Activated T-helper 1 cell treated with Interleukin-2 at 50 U/mL for 16 hours (primary cell): ENCODE data around the gene POLR2M.

ENCODE experiments used
- DNase-seq: peaks from one replicate; pipeline ENCODE4 v3.0.0-alpha.2; 2020; ENCODE audit warnings: low read depth

Gene POLR2M

GRCh38 chr15:57706405-57707209 is at the start of gene POLR2M:
TSS of gene POLR2M (plus strand) at chr15:57706714. CDS start at chr15:57706843, 129 bp downstream.
- peak; percentile 81 for DNase-seq

DNA sequence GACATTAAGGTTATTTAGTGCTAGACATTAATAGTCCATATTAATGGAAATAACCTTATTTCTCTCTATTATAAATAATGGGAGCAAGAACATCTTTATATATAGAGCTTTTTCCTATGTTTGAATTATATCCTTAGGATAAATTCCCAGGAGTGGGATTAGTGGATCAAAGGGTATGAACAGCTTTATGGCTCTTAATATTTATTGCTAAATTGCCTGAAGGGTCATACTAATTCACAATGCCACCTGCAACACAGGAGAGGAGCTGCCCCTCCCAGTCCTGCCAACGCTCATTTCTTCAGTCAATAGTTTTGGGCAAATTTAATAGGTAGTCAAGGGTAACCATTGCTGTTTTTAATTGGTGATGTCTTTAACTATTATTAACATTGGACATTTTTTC is 48.9 kb upstream of the POLR2M start:
- DNase-seq: no peak

DNA sequence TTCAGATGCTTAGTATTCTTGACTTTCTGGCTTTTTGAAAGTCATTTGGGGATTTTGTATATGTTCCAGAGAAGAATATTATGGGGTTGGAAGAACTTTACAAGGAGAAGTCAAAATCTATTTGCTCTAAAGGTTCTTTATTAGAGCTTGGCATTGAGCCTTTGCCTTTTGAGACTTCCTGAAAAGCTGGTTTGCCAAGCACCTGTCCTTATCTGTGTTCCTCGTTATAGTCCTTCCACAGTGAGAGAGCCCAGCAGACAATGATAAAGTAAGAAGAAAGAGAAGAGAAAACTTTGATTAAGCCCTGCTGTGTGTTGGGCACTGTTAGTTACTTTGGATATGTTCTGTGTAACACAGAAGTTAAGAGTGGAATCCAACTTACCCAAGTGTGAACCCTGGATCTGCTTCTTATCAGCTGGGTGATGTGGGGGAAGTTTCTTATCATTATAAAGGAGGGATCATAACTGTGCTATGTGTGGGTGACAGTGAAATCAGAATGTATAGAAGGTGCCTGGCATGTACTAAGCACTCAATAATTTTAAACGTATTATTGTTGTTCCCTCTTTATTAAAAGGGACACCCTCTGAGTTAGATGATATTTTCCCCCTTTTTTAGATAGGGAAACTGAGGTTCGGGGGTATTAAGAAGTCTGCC is 44.3 kb upstream of the POLR2M start:
- DNase-seq: no peak

GRCh38 chr15:57662802-57663201 is 43.7 kb upstream of the POLR2M start:
- no peak for DNase-seq

- DNase-seq: no peak
Observed at GRCh38 chr15:57663262-57663661, 43.3 kb upstream of the POLR2M start.

GRCh38 chr15:57665194-57665593 is 41.3 kb upstream of the POLR2M start:
- DNase-seq: no peak

GRCh38 chr15:57665939-57666338 is 40.6 kb upstream of the POLR2M start:
- no peak for DNase-seq

DNA sequence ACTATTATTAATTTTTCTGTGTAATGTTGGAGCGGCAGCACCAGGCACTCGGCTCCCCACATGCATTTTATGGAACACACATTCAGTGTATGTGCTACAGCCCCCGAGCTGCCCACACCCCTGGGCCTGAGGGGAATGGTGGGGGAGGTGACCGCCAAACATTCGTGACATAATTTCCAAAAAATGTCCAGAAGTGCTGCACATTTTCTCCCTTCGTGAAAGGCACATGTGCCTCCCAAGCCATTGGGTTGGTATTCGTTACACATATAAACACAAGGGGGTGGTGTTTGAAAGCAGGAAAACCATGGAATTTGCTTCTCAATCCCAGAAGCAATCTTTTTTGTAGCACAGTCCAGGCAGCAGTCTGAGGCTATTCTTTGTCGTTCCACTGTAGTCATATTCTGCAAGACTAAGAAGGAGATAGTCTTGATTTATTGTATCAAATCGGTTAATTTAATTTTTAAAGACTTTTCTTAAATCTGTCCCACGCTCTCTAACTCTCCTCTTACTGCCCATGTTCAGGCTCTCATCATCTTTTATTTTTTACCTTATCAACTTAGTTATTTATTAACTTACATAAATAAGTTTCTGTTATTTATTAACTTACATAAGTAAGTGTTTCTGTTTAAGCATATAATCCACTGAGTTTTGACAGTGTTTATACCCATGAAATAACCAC is 39.2 kb upstream of the POLR2M start:
- no peak for DNase-seq

DNA sequence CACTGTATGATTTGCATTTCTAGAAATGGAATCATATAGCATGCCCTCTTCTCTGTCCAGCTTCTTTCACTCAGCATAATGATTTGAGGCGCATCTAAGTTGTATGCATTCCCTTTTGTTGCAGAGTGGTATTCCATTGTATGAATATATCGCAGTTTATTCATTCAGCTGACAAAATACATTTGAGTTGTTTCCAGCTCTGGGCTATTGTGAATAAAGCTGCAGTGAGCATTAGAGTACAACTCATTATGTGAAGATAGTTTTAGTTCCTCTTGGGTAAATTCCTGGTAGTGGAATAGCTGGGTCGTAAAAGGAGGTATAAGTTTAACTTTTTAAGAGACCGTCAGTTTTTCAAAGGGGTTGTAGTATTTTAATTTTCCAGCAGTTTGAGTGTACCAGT is 38.5 kb upstream of the POLR2M start:
- DNase-seq: no peak

DNA sequence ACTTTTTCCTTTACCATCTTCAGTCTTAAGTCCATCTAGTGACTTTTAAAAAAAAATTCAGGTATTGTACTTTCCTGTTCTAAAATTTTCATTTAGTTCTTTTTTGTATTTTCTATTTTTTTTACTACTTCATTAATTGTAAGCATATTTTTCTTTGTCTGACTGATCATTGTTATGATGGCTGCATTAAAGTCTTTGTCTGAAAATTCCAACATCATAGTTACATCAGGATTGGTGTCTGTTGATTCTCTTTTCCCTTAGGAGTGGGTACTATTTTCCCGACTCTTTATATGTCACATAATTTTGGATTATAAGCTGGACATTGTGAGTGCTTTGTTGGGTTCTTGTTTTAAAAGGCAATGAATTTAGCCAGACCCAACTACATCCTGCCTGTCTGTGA is 34.9 kb upstream of the POLR2M start:
- DNase-seq: no peak

DNA sequence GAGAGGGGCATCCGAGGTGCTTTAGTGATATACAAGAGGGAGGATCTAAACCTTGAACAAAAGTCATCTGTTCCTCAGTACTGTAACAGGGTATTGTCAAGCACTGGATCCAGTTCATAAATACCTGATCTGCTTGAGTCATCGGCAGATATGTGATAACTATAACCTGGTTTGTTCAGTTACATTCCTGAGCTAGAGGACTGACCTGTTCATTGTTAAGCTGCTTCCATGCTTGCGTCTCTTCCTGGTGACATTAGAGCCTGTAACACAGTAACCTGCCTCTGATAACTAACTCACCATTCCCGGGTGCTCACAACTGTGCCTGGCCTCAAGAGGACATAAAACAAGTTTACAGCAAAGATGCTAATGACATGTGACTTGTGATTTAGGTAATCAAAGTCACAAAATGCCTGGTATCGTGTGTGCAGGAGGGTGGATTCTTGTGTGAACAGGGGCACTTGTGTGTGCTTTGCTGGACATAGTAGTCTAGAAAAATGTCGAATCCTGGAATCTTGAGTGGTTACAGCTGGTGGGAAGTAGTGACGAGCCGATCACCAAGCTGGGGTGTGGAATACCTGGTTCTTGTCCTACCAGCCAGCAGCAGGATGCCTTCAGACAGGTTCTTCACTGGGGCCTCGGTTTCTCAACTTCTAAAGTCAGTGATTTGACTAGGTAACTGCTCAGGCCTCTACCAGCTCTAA is 30.9 kb upstream of the POLR2M start:
- no peak for DNase-seq

DNA sequence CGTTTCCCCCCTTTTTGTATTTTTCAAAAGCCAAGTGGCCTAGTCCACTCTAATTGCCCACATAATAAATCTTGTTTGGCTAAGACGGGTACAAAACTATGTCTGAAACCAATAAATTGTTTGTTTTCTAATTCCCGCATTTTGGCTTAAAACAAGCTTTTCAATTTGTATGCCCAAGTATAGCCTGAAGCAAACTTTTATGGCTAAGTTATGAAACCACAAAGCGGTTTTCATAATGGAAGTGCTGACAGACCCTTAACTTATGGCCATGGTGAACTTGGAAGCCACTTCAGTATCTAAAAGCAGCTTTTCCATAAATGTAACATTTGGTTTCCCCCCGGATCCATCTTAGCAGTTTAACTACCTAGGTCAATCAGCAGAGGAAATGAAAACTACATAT is 29.9 kb upstream of the POLR2M start:
- DNase-seq: no peak

DNA sequence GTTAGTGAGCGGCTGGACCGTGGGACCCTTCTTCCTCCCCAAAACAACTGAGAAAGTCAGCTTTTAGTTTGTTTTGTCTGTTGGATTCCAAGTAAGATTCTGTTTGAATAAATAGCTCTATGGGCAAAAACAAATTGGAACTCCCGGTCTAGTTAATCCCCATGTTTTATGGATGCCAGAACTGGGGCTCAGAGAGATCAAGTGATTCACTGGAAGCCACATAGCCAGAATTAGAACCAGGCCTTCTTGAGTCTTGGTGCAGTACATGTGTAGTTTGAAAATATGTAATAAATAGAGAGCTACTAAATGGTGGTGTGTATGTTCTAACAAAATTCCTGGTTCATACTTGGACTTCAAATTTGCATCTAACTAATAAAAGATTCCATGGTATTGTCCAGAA is 29.3 kb upstream of the POLR2M start:
- no peak for DNase-seq

GRCh38 chr15:57680021-57680420 is 26.5 kb upstream of the POLR2M start:
- no peak for DNase-seq

DNA sequence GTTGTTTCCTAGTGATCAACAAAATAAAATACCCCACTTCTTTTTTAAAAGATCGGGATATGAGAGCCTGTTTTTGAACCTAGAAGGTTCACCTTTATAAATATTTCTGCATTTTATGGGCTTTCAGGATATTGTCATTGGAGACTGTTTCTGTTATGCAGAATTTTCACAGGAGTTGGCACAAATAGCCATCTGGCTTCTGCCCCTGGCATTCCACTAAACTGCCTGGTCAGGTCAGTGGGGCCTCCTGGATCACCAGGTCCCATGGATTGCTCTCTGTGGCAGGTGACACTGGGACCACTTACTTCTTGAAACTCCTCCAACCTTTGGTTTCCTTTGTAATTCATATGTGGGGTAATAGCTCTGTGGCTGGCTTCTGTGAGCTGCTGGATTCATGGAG is 25.5 kb upstream of the POLR2M start:
- DNase-seq: no peak

GRCh38 chr15:57683481-57683880 is 23.0 kb upstream of the POLR2M start:
- no peak for DNase-seq

DNA sequence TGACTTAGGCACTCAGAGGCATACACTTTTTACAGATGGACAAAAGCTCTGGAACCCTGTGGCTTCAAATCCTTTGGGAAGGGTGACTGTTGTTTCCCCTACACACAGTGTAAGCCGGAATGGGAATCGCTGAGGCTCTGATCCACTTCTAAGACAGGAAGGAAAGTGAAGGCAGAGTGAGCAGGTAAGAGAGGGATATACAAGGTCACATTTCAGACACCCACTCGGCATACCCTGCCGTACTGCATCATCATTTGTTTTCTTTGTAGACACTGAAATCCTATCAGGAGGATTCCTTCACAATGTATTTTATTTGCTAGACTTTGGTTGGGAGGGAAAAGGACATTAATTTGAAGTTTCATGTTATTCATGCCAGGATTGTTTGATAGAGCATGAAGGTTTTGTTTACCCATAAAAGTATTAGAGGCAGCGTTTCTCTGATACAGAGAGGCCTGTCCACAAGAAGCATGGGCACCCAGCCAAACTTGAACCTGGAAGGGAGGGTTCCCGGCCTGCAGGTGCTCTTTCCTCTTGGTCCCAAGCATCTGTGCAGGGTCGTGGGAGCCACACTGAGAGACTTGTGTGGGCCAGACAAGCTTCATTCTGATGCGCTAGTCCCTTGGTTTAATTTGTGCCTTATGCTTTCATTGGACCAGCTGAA is 21.9 kb upstream of the POLR2M start:
- no peak for DNase-seq

- no peak for DNase-seq
Observed at GRCh38 chr15:57685306-57686095, 21.0 kb upstream of the POLR2M start.

DNA sequence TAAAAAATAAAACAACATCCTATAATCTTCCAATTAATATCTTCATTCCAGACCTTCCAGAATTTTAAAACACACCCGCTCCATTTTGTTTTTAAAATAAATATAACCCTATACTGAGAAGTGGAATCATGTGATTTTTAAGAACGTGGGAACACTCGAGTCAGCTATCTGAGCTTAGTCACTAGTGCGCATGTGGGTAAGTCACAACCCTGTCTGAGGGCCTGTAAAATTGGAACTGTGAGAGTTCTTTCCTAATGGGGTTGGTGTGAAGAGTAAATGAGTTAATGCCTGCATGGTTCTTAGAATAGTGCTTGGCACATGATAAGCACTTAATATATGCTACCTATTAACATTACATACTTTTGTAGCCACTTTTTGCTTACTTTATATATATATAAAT is 19.9 kb upstream of the POLR2M start:
- DNase-seq: no peak

DNA sequence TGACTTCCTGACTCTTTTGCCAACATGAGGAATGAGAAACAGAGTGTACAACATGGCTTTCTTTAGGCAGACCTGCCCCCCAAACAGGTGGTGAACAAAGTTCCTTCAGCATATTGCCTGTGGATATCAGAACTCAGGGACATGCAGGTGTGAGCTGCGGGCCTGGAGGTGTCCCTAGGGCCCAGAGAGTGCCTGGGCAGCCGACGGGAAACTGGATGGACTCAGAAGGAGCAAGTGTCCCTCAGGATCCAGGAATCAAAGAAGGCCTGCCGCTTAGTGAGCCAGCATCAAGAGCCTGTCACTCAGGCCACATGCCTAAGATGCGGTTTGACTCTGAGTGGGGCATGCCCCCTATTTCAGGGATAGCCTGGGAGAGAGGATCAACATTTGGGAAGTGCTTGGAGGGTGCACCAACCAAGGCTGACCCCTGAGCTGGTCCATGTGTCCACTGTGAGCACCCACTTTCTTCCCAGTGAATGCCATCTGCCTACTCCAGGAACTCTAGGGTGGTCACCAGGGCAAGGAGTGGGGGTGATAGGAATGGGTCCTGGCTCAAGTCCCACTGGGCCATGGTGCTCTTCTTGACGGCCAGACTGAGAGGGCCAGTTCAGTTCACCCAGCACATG is 16.1 kb upstream of the POLR2M start:
- no peak for DNase-seq

GRCh38 chr15:57691082-57691481 is 15.4 kb upstream of the POLR2M start:
- DNase-seq: no peak
